Measurements from ENCODE around the gene RAB40B.

GRCh38 chr17:82698065-82698973 lies at the start of gene RAB40B:
- no peak for TF ChIP-seq CTCF (IDR thresholded peaks at IDR 0.05; ENCODE audit: low read depth, low read length, missing input control)
- peak; percentile 77 for TF ChIP-seq SP1 (IDR thresholded peaks at IDR 0.05)

Measured in liver (tissue), 3 donors.